HCT116 (cell line): Measurements from ENCODE around the gene TGFBI. TPM values are rescaled to one million over a fixed set of nuclear protein-coding genes. Genes with fewer than 3 reads are reported as not detected.

Source experiments
- ATAC-seq: fragments of 200-7000 bp; cut with Tn5 transposase; 2 replicates; pipeline ENCODE4 v1.9.1; 2020; ENCODE audit warnings: mild to moderate bottlenecking, moderate library complexity
- BruUV-seq: library from RNA; stranded (reverse); fragments of 400-500 nt; replicated peaks from 2 replicates; lab custom pipeline; 2021; lab: Mats Ljungman, UMichigan
- CTCF ChIA-PET: fragments of 300-600 bp; sonication (Branson Sonifier 250); formaldehyde crosslinking; loops from one replicate; lab custom pipeline; 2021; ENCODE audit warnings: antibody characterized with exemption; lab: Charles Lee
- POLR2A ChIA-PET: fragments of 300-600, 350-600 bp; sonication (Branson Sonifier 250); formaldehyde crosslinking; loops from one replicate; lab custom pipeline; 2021; ENCODE audit warnings: antibody characterized with exemption; lab: Charles Lee
- RAD21 ChIA-PET, 2 experiments: fragments of 300-600 bp; sonication (Branson Sonifier 250); formaldehyde crosslinking; loops; one replicate each; lab custom pipeline; 2023; ENCODE audit warnings: low total read pairs in 2 of 2; ENCODE audit not compliant: uncharacterized antibody in 2 of 2, unreplicated experiment in 2 of 2, low non-redundant PET in 1 of 2; lab: Charles Lee
- DNase-seq: peaks from one replicate; pipeline ENCODE4 v3.0.0-alpha.2; 2010; ENCODE audit warnings: low read depth, low spot score
- H2AFZ ChIP-seq: fragments of 200-600 bp; shearing (Covaris generic), sonication (generic); 2 replicates; pipeline ENCODE4 v1.6.1; 2017; ENCODE audit warnings: low read depth, mixed run types, mixed read lengths, antibody characterized with exemption, low read length; ENCODE audit not compliant: poor library complexity, severe bottlenecking
- H3K27ac ChIP-seq: 2 replicates; pipeline ENCODE4 v1.5.1; 2012; ENCODE audit warnings: low read depth, low read length
- H3K27me3 ChIP-seq: fragments of 200-600 bp; sonication (generic); 2 replicates; pipeline ENCODE4 v1.6.1; 2016; ENCODE audit warnings: mixed run types, low read length, mixed read lengths; ENCODE audit not compliant: insufficient read depth
- H3K36me3 ChIP-seq, 2 experiments: fragments of 200-500 bp in 1 of 2; fragments of 200-600 bp in 1 of 2; sonication (Bioruptor generic) in 1 of 2; sonication (generic) in 1 of 2; 2 replicates each; pipeline versions ENCODE4 v1.5.1 to v1.6.1; 2014 to 2016; ENCODE audit warnings: low read length in 2 of 2, inconsistent platforms in 1 of 2, mixed read lengths in 1 of 2, mixed run types in 1 of 2; ENCODE audit not compliant: insufficient read depth in 2 of 2, control insufficient read depth in 1 of 2
- H3K4me1 ChIP-seq, 2 experiments: fragments of 200-600 bp in 1 of 2; sonication (generic) in 1 of 2; 2 replicates each; pipeline versions ENCODE4 v1.5.1 to v1.6.1; 2012 to 2017; ENCODE audit warnings: low read length in 2 of 2, inconsistent platforms in 1 of 2, mild to moderate bottlenecking in 1 of 2, mixed read lengths in 1 of 2, mixed run types in 1 of 2, moderate library complexity in 1 of 2; ENCODE audit not compliant: insufficient read depth in 2 of 2, control insufficient read depth in 1 of 2
- H3K4me2 ChIP-seq: fragments of 200-600 bp; sonication (generic); 2 replicates; pipeline ENCODE4 v1.6.1; 2017; ENCODE audit warnings: mixed run types, low read length, mixed read lengths
- H3K4me3 ChIP-seq, 2 experiments: fragments of 200-600 bp in 1 of 2; sonication (generic) in 1 of 2; replicated peaks in 1 of 2; 2 replicates each; pipeline ENCODE4 v1.5.1; 2011 to 2016; ENCODE audit warnings: low read length in 2 of 2, control low read depth in 1 of 2, low read depth in 1 of 2, mild to moderate bottlenecking in 1 of 2, mixed read lengths in 1 of 2, mixed run types in 1 of 2
- H3K79me2 ChIP-seq: fragments of 200-600 bp; sonication (generic); 2 replicates; pipeline ENCODE4 v1.6.1; 2017; ENCODE audit warnings: mild to moderate bottlenecking, mixed run types, low read length, moderate library complexity, mixed read lengths; ENCODE audit not compliant: insufficient read depth
- H3K9ac ChIP-seq: fragments of 200-600 bp; sonication (generic); 2 replicates; pipeline ENCODE4 v1.6.1; 2016; ENCODE audit warnings: low read length, mixed read lengths
- H3K9me2 ChIP-seq: fragments of 200-600 bp; sonication (generic), shearing (Covaris generic); 2 replicates; pipeline ENCODE4 v1.6.1; 2017; ENCODE audit warnings: mixed run types, mild to moderate bottlenecking, moderate library complexity; ENCODE audit not compliant: insufficient read depth
- H3K9me3 ChIP-seq, 2 experiments: fragments of 200-500 bp in 1 of 2; fragments of 200-600 bp in 1 of 2; sonication (Bioruptor generic) in 1 of 2; sonication (generic) in 1 of 2; 2 replicates each; pipeline ENCODE4 v1.6.1; 2014 to 2017; ENCODE audit warnings: low read length in 2 of 2, mixed read lengths in 2 of 2, inconsistent platforms in 1 of 2, low read depth in 1 of 2, mild to moderate bottlenecking in 1 of 2, mixed run types in 1 of 2, moderate library complexity in 1 of 2; ENCODE audit not compliant: control insufficient read depth in 1 of 2, insufficient read depth in 1 of 2
- H4K20me1 ChIP-seq: fragments of 200-600 bp; sonication (generic), shearing (Covaris generic); 2 replicates; pipeline ENCODE4 v1.6.1; 2017; ENCODE audit warnings: mixed run types, mild to moderate bottlenecking, moderate library complexity; ENCODE audit not compliant: insufficient read depth
- CBX3 ChIP-seq: IDR thresholded peaks from 2 replicates; pipeline ENCODE4 v1.6.1; 2012; ENCODE audit warnings: low read depth
- CTCF ChIP-seq, 3 experiments: fragments of 200-600 bp in 1 of 3; sonication (generic) in 1 of 3; IDR thresholded peaks in 2 of 3; conservative IDR thresholded peaks in 1 of 3; 2 replicates each; pipeline ENCODE4 v1.5.1; 2012 to 2017; ENCODE audit warnings: low read depth in 2 of 3, low read length in 2 of 3, antibody characterized with exemption in 1 of 3, borderline replicate concordance in 1 of 3, control low read depth in 1 of 3, mild to moderate bottlenecking in 1 of 3, mixed read lengths in 1 of 3, mixed run types in 1 of 3, moderate library complexity in 1 of 3; ENCODE audit not compliant: insufficient read depth in 1 of 3
- EGR1 ChIP-seq: IDR thresholded peaks from 2 replicates; pipeline ENCODE4 v1.6.1; 2012; ENCODE audit warnings: low read depth
- EZH2 ChIP-seq: fragments of 200-600 bp; sonication (generic); IDR thresholded peaks from 2 replicates; pipeline ENCODE4 v1.6.1; 2017; ENCODE audit warnings: antibody characterized with exemption, mixed run types
- EZH2phosphoT487 ChIP-seq: fragments of 200-600 bp; IDR thresholded peaks from 2 replicates; pipeline ENCODE4 v1.6.1; 2018; ENCODE audit warnings: antibody characterized with exemption, borderline replicate concordance
- FOSL1 ChIP-seq: IDR thresholded peaks from 2 replicates; pipeline ENCODE4 v1.6.1; 2012; ENCODE audit warnings: low read depth
- JUND ChIP-seq: IDR thresholded peaks from 2 replicates; pipeline ENCODE4 v1.6.1; 2012
- POLR2AphosphoS5 ChIP-seq: IDR thresholded peaks from 2 replicates; pipeline ENCODE4 v1.6.1; 2011; ENCODE audit warnings: mild to moderate bottlenecking, low read depth, low read length, moderate library complexity
- SIN3A ChIP-seq: IDR thresholded peaks from 2 replicates; pipeline ENCODE4 v1.6.1; 2012; ENCODE audit warnings: low read depth
- SRF ChIP-seq: IDR thresholded peaks from 2 replicates; pipeline ENCODE4 v1.6.1; 2012; ENCODE audit warnings: low read depth
- TCF7L2 ChIP-seq: IDR thresholded peaks from 2 replicates; pipeline ENCODE4 v1.7.0; 2011; ENCODE audit warnings: borderline replicate concordance, inconsistent platforms; ENCODE audit not compliant: insufficient read depth, insufficient read length; ENCODE audit errors: extremely low read depth
- intact Hi-C: fragments of 100-400 bp; cut with micrococcal nuclease; formaldehyde crosslinking; loops from 2 replicates; pipeline ENCODE4 v1.10.0; 2022
- total RNA-seq: library from RNA; stranded (reverse); gene quantifications from one replicate; pipeline ENCODE4 v1.2.1, GENCODE V29; 2021; ENCODE audit not compliant: unreplicated experiment
- TF ChIP-seq, protein P1 (sequence below): IDR thresholded peaks from 2 replicates; pipeline ENCODE4 v1.6.1; 2012; ENCODE audit warnings: low read depth
- TF ChIP-seq, protein P2 (sequence below): IDR thresholded peaks from 2 replicates; pipeline ENCODE4 v1.6.1; 2012
- TF ChIP-seq, protein P3 (sequence below): IDR thresholded peaks from 2 replicates; pipeline ENCODE4 v1.6.1; 2011; ENCODE audit warnings: mild to moderate bottlenecking, low read length, moderate library complexity; ENCODE audit not compliant: insufficient replicate concordance; ENCODE audit errors: extremely low read depth

TGFBI gene
- total RNA-seq, 1 experiment from 2014 or later = 0.64 TPM

DNA sequence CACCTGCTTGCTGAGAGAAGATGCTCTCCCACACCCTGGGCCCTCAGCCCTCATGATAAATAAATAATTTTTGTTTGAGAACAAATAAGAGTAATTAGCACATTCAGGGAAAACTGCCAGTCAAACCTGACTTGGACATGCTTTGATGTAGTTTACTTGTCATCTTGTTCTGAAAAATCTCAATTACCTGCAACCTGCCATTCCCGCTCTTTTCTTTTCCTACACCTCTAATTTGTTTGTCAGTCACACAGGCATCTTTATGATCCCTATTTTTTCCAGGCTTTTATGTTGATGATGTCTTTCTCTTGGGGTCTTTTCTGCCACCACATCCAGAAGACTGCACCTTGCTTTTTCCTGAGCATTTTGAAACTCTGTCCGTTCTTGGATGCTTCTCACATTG is 28.6 kb upstream of the TGFBI start:
- no peak overlapping the region for H3K4me2 ChIP-seq
- ChIA-PET POLR2A (no interaction called here), CTCF (no interaction called here), RAD21 (no interaction called here)
- H3K79me2 ChIP-seq = no peaks in the 10 kb centered on the region
- no TSS peak for BruUV-seq
- H3K27ac ChIP-seq = no peak overlapping the region
- DNase-seq (no peak), ATAC-seq (no peak)
- H3K4me1 ChIP-seq = no peaks in the 10 kb centered on the region
- H3K36me3 ChIP-seq = no peaks in the 10 kb centered on the region
- TF ChIP-seq FOSL1 (no peak), JUND (no peak), SIN3A (no peak), CTCF (IDR thresholded peaks at IDR 0.05 in 2 of 3, conservative IDR thresholded peaks at IDR 0.05 in 1 of 3; ENCODE audit: borderline replicate concordance in 1 of 3, insufficient read depth in 1 of 3, low read depth in 2 of 3, low read length in 2 of 3) (no peak), POLR2AphosphoS5 (no peak), CBX3 (no peak), SRF (no peak), TCF7L2 (no peak), EZH2phosphoT487 (no peak), EGR1 (no peak), EZH2 (no peak)
- TF ChIP-seq, protein P1, sequence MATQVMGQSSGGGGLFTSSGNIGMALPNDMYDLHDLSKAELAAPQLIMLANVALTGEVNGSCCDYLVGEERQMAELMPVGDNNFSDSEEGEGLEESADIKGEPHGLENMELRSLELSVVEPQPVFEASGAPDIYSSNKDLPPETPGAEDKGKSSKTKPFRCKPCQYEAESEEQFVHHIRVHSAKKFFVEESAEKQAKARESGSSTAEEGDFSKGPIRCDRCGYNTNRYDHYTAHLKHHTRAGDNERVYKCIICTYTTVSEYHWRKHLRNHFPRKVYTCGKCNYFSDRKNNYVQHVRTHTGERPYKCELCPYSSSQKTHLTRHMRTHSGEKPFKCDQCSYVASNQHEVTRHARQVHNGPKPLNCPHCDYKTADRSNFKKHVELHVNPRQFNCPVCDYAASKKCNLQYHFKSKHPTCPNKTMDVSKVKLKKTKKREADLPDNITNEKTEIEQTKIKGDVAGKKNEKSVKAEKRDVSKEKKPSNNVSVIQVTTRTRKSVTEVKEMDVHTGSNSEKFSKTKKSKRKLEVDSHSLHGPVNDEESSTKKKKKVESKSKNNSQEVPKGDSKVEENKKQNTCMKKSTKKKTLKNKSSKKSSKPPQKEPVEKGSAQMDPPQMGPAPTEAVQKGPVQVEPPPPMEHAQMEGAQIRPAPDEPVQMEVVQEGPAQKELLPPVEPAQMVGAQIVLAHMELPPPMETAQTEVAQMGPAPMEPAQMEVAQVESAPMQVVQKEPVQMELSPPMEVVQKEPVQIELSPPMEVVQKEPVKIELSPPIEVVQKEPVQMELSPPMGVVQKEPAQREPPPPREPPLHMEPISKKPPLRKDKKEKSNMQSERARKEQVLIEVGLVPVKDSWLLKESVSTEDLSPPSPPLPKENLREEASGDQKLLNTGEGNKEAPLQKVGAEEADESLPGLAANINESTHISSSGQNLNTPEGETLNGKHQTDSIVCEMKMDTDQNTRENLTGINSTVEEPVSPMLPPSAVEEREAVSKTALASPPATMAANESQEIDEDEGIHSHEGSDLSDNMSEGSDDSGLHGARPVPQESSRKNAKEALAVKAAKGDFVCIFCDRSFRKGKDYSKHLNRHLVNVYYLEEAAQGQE = no peak
- TF ChIP-seq, protein P2, sequence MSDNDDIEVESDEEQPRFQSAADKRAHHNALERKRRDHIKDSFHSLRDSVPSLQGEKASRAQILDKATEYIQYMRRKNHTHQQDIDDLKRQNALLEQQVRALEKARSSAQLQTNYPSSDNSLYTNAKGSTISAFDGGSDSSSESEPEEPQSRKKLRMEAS = no peak
- TF ChIP-seq, protein P3, sequence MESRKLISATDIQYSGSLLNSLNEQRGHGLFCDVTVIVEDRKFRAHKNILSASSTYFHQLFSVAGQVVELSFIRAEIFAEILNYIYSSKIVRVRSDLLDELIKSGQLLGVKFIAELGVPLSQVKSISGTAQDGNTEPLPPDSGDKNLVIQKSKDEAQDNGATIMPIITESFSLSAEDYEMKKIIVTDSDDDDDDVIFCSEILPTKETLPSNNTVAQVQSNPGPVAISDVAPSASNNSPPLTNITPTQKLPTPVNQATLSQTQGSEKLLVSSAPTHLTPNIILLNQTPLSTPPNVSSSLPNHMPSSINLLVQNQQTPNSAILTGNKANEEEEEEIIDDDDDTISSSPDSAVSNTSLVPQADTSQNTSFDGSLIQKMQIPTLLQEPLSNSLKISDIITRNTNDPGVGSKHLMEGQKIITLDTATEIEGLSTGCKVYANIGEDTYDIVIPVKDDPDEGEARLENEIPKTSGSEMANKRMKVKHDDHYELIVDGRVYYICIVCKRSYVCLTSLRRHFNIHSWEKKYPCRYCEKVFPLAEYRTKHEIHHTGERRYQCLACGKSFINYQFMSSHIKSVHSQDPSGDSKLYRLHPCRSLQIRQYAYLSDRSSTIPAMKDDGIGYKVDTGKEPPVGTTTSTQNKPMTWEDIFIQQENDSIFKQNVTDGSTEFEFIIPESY = no peak
- H3K9me3 ChIP-seq = no peaks in the 10 kb centered on the region
- no peak overlapping the region for H3K4me3 ChIP-seq
- intact Hi-C loops = loop anchor here (5.0 kb wide), 1 partner anchor 877 kb away; no protein-coding TSS in a partner anchor
- H3K27me3 ChIP-seq = peaks cover 54% of the 10 kb centered on the region
- H4K20me1 ChIP-seq = no peaks in the 10 kb centered on the region
- H3K9me2 ChIP-seq = no peaks in the 10 kb centered on the region
- no peak overlapping the region for H2AFZ ChIP-seq
- no peak overlapping the region for H3K9ac ChIP-seq
